HG03097 (cell line): Measurements from ENCODE around the gene ADGRE2.
"Not testable (repeated sequence)": the region's sequence is repeated elsewhere in the genome, so short reads cannot be mapped to it uniquely, and the experiment has no call there.

Experiments
- ATAC-seq: cut with Tn5 transposase; IDR thresholded peaks from one replicate; pipeline ENCODE4 v1.9.1; 2021; ENCODE audit not compliant: unreplicated experiment, low FRiP score

ADGRE2 gene

GRCh38 chr19:14778110-14778845 lies at the start of gene ADGRE2:
TSS of gene ADGRE2 (minus strand) at chr19:14778560. CDS start at chr19:14776756, 1,804 bp downstream.
- ATAC-seq = not testable (repeated sequence)

GRCh38 chr19:14826006-14826405 lies 47.6 kb upstream of the ADGRE2 start:
- no peak for ATAC-seq

- no peak for ATAC-seq
Measured at GRCh38 chr19:14821937-14822336, 43.6 kb upstream of the ADGRE2 start.

- ATAC-seq = no peak
Measured at GRCh38 chr19:14818588-14818987, 40.2 kb upstream of the ADGRE2 start.

- no peak for ATAC-seq
Measured at GRCh38 chr19:14817052-14817451, 38.7 kb upstream of the ADGRE2 start.

- no peak for ATAC-seq
Measured at GRCh38 chr19:14814982-14815652, 36.8 kb upstream of the ADGRE2 start.

GRCh38 chr19:14809272-14810057 lies 31.1 kb upstream of the ADGRE2 start:
- ATAC-seq = no peak

GRCh38 chr19:14804765-14805164 lies 26.4 kb upstream of the ADGRE2 start:
- ATAC-seq = no peak

- ATAC-seq = no peak
Measured at GRCh38 chr19:14798760-14799159, 20.4 kb upstream of the ADGRE2 start.

- ATAC-seq = no peak
Measured at GRCh38 chr19:14796021-14796420, 17.7 kb upstream of the ADGRE2 start.

GRCh38 chr19:14795078-14795721 lies 16.8 kb upstream of the ADGRE2 start:
- no peak for ATAC-seq

- ATAC-seq = not testable (repeated sequence)
Measured at GRCh38 chr19:14792250-14792649, 13.9 kb upstream of the ADGRE2 start.

GRCh38 chr19:14786421-14786851 lies 8.1 kb upstream of the ADGRE2 start:
- ATAC-seq = no peak

- not testable (repeated sequence) for ATAC-seq
Measured at GRCh38 chr19:14785102-14785793, 6.9 kb upstream of the ADGRE2 start.

GRCh38 chr19:14784730-14785101 lies 6.4 kb upstream of the ADGRE2 start:
- ATAC-seq = not testable (repeated sequence)

- ATAC-seq = not testable (repeated sequence)
Measured at GRCh38 chr19:14783410-14783998, 5.1 kb upstream of the ADGRE2 start.

- ATAC-seq = no peak
Measured at GRCh38 chr19:14782626-14783409, 4.5 kb upstream of the ADGRE2 start.

GRCh38 chr19:14781713-14782536 lies 3.6 kb upstream of the ADGRE2 start:
- not testable (repeated sequence) for ATAC-seq
